Activated CD4-positive, CD25-positive, alpha-beta regulatory T cell treated with anti-CD3 and anti-CD28 coated beads, Interleukin-2, amount 50 U/mL, for 72 hours (primary cell): ENCODE data around the gene ZCCHC14.

Source experiments
- DNase-seq: peaks from one replicate; pipeline ENCODE4 v3.0.0; 2021

Gene ZCCHC14

GRCh38 chr16:87474017-87474416, 18.8 kb downstream of the ZCCHC14 start:
- no peak for DNase-seq

- DNase-seq = no peak
Observed at GRCh38 chr16:87472935-87473334, 19.9 kb downstream of the ZCCHC14 start.

- DNase-seq = no peak
Observed at GRCh38 chr16:87472142-87472778, 20.6 kb downstream of the ZCCHC14 start.

GRCh38 chr16:87471278-87472141, 21.3 kb downstream of the ZCCHC14 start:
- no peak for DNase-seq

- DNase-seq = no peak
Observed at GRCh38 chr16:87470332-87470731, 22.5 kb downstream of the ZCCHC14 start.

- no peak for DNase-seq
Observed at GRCh38 chr16:87469169-87469568, 23.7 kb downstream of the ZCCHC14 start.

- DNase-seq = no peak
Observed at GRCh38 chr16:87468550-87468949, 24.3 kb downstream of the ZCCHC14 start.

GRCh38 chr16:87466975-87467501, 25.8 kb downstream of the ZCCHC14 start:
- DNase-seq = no peak

- DNase-seq = no peak
Observed at GRCh38 chr16:87465879-87466278, 26.9 kb downstream of the ZCCHC14 start.

GRCh38 chr16:87465306-87465705, 27.5 kb downstream of the ZCCHC14 start:
- DNase-seq = no peak

- peak; percentile 55 for DNase-seq
Observed at GRCh38 chr16:87464691-87465300, 28.0 kb downstream of the ZCCHC14 start.

GRCh38 chr16:87463722-87464690, 28.8 kb downstream of the ZCCHC14 start:
- peak; percentile 43 for DNase-seq

- no peak for DNase-seq
Observed at GRCh38 chr16:87461466-87461991, 31.3 kb downstream of the ZCCHC14 start.

- no peak for DNase-seq
Observed at GRCh38 chr16:87460936-87461335, 31.9 kb downstream of the ZCCHC14 start.

- DNase-seq = no peak
Observed at GRCh38 chr16:87459833-87460232, 33.0 kb downstream of the ZCCHC14 start.

GRCh38 chr16:87459027-87459426, 33.8 kb downstream of the ZCCHC14 start:
- DNase-seq = no peak

- no peak for DNase-seq
Observed at GRCh38 chr16:87458424-87458915, 34.4 kb downstream of the ZCCHC14 start.

GRCh38 chr16:87457709-87458423, 35.0 kb downstream of the ZCCHC14 start:
- DNase-seq = peak; percentile 65

- no peak for DNase-seq
Observed at GRCh38 chr16:87457061-87457611, 35.7 kb downstream of the ZCCHC14 start.

GRCh38 chr16:87454391-87454790, 38.4 kb downstream of the ZCCHC14 start:
- no peak for DNase-seq

- no peak for DNase-seq
Observed at GRCh38 chr16:87453326-87453725, 39.5 kb downstream of the ZCCHC14 start.
